ENCODE data around the gene GCNT2.
"Not testable (repeated sequence)": the region's sequence is repeated elsewhere in the genome, so short reads cannot be mapped to it uniquely, and the experiment has no call there.

GCNT2 gene

GRCh38 chr6:10580570-10580969 is 59.4 kb downstream of the GCNT2 start:
- DNase-seq (ENCODE audit: low read depth): no peak

GRCh38 chr6:10581402-10581801 is 60.3 kb downstream of the GCNT2 start:
- DNase-seq (ENCODE audit: low read depth): not testable (repeated sequence)

GRCh38 chr6:10582774-10583508 is 61.8 kb downstream of the GCNT2 start:
- DNase-seq (ENCODE audit: low read depth): no peak

DNA sequence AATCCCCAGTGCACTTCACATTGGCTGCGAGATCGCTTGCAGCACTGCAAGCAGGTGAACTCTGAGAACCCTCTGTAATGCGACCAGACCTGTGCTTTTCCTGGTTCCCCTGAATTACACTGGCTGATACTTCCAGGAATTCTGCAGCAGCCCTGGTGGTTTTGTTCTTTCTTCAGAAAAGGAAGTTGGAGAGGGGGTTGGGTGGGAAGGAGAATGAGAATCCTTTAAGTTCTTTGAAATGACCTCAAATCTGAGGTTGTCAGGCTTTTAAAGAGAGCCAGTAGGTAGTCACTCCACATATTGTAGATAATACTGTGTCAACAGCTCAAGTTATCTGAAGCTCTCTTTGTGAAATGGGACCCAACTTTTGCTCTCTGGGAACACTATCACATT is 62.4 kb downstream of the GCNT2 start:
- no peak for DNase-seq (ENCODE audit: low read depth)

DNA sequence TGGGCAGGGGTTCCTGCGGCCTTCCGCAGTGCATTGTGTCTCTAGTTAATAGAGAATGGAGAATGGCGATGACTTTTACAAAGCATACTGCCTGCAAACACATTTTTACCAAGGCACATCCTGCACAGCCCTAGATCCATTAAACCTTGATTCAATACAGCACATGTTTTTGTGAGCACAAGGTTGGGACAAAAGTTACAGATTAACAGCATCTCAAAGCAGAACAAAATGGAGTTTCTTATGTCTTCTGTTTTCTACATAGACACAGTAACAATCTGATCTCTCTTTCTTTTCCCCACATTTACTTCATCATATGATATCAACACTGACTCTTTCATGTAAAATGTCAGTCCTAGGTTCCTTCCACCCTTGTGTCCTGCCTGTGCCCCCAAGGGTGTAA is 63.5 kb downstream of the GCNT2 start:
- no peak for DNase-seq (ENCODE audit: low read depth)

DNA sequence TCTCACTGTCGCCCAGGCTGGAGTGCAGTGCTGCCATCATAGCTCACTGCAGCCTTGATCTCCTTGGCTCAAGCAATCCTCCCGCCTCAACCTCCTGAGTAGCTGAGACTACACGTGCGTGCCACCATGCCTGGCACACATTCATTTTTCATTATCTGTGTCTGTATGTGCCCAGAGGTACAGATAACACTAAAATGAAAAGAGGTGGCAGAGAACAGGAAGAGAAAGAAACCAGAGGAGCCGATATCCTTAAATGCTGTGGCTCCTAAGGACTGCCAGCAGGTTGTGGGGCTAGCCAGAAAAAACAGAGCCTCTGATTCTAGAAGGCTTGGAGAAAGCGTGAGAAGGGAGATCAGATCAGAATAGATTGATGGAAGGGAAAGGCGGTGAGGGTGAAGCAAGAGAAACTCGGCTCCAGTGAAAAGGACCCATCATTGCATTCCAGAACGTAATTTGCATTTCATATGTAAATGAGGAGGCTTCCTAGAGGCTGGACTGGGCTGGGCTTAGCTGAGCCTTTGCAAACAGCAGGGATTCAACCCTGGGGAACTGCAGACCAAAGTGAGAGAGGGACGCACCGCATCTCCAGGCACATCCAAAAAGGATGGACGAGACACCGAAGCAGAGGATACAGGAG is 64.2 kb downstream of the GCNT2 start:
- no peak for DNase-seq (ENCODE audit: low read depth)

DNA sequence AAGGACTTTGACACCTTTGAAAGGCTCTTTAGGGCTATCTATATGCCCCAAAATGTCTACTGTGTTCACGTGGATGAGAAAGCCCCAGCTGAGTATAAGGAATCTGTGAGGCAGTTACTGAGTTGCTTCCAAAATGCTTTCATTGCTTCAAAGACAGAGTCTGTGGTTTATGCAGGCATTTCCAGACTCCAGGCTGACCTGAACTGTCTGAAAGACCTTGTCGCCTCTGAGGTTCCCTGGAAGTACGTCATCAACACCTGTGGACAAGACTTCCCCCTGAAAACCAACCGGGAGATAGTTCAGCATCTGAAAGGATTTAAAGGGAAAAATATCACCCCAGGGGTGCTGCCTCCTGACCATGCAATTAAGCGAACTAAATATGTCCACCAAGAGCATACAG is 65.2 kb downstream of the GCNT2 start:
- DNase-seq (ENCODE audit: low read depth): no peak

DNA sequence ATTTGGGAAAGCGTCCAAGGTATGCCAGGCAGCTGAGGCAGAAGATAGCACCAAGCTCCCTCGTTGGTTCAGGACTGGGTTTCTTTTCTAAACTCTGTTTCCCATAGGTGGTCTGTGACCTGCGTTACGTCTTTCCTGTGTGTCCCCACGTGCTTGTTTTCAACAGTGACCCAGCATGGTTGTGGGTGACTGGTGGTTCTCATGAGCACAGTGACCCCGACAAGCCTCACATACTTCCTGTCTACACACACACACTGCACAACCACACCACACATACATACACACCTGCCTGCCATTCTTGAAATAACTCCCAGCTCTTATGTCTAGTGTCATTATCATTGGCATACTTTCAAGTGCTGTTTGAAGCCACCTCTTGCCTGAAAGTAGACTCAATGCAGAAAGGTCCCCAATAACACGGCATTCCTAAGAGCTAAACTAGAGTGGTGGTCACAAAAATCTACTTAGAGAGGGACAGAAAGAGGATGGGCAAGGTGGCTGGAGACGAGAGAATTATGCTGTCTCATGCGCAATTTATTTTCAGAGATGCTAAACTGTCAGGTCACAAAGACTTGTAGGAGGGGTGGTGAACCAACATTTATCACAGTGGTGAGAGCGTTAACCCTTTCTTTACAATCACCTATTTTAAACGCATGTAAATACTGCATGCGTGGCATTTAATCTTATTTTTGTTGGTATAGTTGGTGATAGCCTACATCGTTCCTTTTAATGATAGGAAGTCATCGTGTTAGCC is 66.7 kb downstream of the GCNT2 start:
- no peak for DNase-seq (ENCODE audit: low read depth)

DNA sequence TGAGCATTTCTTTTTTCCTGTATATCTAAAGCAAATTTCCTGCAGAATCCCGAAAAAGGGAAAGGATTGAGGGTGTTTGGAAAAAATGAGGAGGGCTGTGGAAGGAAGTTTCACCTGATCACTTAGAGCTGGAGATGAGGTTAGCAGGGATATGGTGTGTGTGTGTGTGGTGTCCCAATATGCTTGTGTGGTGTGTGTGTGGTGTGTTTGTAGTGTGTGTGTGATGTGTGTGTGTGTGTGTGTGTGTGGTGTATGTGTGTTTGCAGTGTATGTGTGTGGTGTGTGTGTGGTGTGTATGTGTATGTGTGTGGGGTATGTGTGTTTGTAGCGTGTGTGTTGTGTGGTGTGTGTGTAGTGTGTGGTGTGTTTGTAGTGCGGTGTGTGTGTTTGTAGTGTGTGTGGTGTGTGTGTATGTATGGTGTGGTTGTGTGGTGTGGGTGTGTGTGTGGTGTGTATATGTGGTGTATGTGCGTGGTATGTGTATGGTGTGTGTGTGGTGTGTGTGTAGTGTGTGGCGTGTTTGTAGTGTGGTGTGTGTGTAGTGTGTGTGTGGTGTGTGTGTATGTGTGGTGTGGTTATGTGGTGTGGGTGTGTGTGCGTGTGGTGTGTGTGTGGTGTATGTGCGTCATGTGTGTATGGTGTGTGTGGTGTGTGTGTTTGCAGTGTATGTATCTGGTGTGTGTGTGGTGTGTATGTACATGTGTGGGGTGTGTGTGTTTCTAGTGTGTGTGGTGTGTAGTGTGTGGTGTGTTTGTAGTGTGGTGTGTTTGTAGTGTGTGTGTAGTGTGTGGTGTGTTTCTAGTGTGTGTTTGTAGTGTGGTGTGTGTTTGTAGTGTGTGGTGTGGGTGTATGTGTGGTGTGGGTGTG is 67.6 kb downstream of the GCNT2 start:
- DNase-seq (ENCODE audit: low read depth): no peak

DNA sequence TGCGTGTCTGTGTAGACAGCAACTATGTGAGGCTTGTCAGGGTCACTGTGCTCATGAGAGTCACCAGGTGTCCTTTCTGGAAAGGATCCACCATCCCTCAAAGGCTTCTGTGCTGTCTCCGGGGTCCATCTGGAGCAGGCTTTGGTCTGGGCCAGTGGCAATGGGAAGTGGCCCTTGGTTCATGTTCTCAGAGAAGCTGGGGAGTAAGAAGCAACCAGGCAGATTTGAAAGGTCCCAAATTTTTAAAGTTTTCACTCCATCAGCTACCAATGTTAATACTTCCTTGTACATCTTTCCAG is 68.2 kb downstream of the GCNT2 start:
- no peak for DNase-seq (ENCODE audit: low read depth)

DNA sequence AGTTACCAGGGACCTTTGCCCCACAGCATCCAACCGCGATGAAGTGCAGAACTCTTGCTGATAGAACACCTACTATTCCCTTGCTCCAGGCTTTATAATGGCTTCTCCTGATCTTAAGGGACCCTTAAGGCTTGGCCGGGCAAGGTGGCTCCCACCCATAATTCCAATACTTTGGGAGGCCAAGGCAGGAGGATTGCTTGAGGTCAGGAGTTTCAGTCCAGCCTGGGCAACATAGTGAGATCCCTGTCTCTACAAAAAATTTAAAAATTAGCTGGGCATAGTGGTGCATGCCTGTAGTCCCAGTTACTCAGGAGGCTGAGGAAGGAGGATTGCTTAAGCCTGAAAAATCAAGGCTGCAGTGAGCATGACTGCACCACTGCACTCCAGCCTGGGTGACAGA is 68.8 kb downstream of the GCNT2 start:
- no peak for DNase-seq (ENCODE audit: low read depth)

- DNase-seq (ENCODE audit: low read depth): no peak
These were observed 70.4 kb downstream of the GCNT2 start for GRCh38 chr6:10591422-10592160.

GRCh38 chr6:10595731-10596664 is 74.8 kb downstream of the GCNT2 start:
- DNase-seq (ENCODE audit: low read depth): no peak

- no peak for DNase-seq (ENCODE audit: low read depth)
These were observed 76.4 kb downstream of the GCNT2 start for GRCh38 chr6:10597499-10598001.

DNA sequence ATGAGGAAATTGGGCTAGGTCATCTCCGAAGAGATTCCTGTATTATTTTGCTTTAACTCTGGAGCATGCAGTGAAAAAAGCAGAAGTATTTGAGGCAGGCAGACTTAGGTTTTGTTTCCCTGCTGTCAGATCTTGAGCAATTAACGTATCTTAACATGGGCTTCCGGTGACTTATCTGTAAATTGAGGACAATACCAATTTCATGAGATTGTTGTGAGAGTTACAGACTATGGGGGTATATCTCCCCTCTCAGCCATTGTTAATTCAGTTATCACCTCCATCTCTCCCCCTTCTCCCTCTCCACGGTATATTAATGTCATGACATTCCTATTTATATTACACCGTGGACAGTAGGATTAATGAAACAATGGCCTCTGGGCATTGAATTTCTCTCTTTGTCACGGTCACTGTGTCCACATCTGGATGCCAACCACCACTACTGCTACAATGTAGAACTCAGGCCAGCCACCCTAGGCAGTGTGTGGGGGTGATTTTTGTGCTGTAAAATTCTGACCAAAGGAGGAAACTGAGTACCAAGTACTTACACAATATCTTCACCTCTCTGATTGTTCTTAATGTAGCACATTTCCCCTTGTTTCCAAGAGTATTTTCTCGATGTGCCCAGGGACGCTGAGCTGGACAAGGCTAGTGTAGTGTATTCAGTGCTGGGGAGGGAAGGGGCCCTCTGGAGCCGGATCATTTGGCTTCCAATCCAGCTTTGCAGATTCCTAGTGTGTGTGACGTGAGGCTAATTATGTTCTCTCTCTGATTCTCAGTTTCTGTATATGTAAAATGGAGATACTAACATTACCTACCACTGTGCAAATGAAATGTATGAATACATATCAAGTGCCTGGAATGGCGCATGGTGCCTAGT is 77.2 kb downstream of the GCNT2 start:
- no peak for DNase-seq (ENCODE audit: low read depth)

DNA sequence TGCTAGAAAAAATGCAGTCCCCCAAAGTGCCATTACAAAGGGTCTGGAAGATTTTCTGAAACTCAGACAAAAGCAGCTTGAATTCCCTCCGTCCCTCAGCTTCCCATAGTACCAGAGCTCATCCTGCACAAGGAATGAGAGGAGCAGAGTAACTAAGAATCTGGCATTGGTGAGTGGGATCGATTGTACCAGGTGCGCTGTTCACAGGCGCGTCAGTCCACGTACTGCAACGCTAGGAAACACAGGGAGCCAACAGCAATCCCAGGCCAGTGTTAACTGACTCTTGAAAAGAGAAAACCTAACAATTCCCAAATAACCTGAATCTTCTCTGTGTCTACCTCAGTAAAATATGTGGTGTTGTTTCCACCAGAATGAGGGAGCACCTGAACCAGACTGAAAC is 77.9 kb downstream of the GCNT2 start:
- no peak for DNase-seq (ENCODE audit: low read depth)

DNA sequence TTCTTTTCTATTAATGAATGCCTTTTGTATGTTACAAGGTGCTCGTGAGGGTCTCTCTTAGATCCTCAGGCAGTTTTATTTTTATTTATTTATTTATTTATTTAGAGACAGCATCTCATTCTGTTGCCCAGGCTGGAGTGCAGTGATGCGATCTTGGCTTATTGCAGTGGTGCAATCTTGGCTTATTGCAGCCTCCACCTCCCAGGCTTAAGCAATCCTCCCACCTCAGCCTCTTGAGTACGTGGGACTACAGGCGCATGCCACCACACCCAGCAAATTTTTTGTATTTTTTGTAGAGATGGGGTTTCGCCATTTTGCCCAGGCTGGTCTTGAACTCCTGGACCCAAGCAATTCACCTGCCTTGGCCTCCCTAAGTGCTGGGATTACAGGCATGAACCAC is 79.5 kb downstream of the GCNT2 start:
- not testable (repeated sequence) for DNase-seq (ENCODE audit: low read depth)

- no peak for DNase-seq (ENCODE audit: low read depth)
These were observed 82.1 kb downstream of the GCNT2 start for GRCh38 chr6:10603219-10603618.

DNA sequence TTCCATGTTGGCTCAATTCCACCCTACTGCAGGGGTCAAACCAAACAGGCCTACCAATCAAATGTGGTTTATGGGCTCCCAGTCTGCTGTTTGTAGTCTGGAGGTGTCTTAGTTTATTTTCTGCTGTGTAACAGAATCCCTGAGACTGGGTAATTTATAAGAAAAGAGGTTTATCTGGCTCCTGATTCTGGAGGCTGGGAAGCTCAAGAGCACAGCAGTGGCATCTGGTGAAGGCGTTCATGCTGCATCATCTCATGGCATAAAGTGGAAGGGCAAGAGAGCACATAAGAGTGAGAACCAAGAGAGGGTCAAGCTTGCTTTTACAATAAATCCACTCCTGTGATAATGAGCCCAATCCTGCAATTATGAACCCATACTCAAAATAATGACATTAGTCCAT is 87.9 kb downstream of the GCNT2 start:
- DNase-seq (ENCODE audit: low read depth): no peak

Measured in stimulated activated CD8-positive, alpha-beta memory T cell treated with anti-CD3 and anti-CD28 coated beads, Interleukin-7, amount 100 ng/mL, for 24 hours (primary cell).